Kidney glomerular epithelial cell (primary cell): ENCODE data around the gene FAM24B.

Experiments
- DNase-seq: peaks from one replicate; lab custom pipeline; 2025; lab: John Stamatoyannopoulos, UW

FAM24B gene

DNA sequence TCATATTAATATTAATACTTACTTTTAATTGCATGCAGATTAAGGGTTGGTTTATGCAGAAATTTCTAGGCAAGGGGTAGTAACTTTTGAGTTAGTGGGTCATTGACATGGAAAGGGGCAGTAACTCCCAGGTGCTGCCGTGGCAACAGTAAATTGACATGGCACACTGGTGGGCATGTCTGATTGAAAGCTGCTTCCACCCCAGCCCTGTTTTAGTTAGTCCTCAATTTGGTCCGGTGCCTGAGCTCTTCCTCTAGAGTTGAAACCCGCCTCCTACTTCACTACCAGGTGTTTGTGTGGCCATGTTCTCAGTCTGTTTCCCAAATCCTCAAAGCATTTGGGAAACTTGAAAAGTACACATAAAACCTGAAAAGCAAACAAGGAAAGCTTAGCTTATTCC is 52.1 kb downstream of the FAM24B start:
- DNase-seq = no peak

DNA sequence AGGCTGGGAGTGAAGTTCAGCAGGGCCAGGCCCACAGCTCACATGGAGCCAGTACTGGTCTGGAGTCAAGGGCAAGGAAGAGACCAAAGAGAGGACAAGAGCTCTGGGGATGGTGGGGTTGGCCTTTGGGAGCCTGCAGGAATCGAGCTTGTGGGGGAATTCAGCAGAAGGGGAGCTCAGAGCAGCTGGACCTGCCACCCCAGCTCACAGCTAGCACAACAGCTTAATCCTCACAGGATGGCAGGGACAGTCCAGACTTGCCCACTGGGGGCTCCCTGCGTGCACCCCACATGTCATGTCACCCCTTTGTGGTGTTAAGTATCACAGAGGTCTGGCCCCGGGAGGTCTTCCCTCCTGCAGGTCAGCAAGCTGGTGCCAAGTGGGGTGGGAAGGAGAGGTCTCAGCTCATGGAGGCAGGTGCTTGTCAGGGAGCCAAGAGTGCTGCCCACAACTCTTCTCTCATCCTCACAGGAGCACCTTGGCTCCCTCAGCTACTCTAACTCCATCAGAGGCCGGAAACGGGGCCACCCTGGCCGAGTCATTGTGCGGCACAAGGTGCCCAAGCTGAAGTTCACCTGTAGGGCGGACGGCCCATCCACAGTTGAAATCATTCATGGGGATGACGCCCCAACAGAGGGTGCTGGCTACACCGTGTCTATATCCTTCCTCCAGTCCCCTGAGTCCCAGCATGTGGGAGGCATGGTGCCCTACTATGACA is 56.2 kb downstream of the FAM24B start:
- no peak for DNase-seq

DNA sequence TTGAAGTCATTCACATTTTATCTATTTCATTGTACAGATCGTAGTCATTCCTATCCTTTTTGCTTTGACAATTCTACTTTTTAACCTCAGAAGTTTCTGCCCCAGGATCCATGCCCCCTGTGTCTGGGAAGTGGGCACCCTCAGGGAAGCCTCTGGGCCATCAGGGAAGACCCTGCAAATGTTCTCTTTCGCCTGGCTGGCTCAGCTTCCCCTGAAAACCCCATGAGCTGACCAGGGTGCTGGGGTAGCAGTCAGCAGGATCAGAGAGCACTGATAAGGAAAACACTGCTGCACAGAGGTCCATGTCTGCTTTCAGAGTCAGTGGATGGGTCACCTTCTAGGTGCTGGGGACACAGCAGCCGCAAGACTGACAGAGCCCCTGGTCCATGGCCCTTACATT is 57.6 kb downstream of the FAM24B start:
- no peak for DNase-seq

DNA sequence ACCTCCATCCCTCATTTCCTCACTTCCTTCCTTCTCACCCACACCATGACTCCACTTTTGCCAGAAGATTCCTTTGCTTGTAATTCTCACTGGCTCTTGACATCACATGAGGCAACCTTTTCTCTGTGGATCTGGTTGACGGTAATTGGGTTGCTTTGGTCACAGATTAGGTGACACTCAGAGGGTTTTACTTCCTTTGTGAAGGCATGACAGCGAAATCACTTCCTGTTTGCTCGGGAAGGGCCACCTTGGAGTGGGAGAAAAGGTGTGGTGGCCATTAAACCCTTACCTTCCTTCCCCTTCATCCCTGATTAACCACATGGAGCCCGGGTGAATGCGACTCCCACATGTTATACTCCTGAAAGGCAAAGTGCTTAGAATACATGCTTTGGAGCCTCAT is 63.9 kb downstream of the FAM24B start:
- DNase-seq = no peak

DNA sequence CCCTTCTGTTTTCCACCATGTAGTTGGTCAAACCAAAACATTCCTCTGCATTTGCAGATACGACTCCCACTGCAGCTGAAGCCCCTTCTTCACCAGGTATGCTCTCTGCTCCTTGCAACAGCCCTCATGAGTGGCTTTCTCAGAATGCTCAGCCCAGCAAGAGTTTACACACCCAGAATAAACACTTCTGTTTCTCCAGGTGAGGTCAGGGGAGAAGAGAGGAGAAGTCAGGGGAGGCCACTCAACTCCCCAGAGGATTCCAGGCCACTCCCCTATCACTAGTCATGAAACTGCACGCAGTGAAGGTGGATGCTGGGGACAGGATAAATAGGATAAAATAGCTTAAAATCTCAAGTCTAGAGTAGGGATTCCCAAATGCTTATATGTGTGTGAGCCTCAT is 64.9 kb downstream of the FAM24B start:
- DNase-seq = no peak

DNA sequence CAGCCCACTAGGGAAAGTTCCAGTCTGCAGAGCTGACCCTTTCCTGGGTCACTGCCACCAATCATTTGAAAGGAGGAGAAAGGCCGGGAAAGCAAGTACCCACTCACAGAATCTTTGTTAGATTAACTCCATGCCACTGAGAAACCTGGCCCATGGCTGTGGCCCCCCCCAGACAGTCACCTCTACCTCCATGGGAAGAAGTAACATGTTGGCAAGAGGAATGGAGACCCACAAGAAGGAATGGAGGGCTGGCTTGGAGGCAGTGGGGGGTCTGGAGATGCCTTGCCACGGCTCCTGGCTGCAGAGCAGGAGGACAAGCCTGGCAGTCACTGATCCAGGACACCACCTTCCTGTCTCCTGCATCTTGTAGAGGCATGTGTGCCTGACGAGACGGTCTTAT is 66.6 kb downstream of the FAM24B start:
- DNase-seq = no peak

DNA sequence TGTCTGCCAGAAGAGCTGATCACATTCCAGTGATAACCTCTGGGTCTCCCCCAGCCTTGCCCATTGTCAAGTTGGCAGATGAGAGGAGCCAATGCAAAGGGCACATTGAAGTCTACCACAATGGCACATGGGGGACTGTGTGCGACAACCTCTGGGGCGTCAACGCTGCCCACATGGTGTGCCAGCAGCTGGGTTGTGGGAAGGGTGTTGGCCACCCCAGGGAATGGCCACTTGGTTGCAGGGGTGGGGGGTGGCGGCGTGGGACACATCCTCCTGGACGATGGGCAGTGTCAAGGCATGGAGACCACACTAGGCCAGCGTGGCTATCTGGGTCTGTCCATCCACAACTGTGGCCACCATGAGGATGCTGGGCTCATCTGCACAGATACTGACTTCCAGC is 77.1 kb downstream of the FAM24B start:
- no peak for DNase-seq
